Stimulated activated CD8-positive, alpha-beta memory T cell treated with anti-CD3 and anti-CD28 coated beads, Interleukin-4, amount 100 ng/mL, for 24 hours (primary cell): ENCODE measurements around the gene ZBTB18.
A peak's percentile ranks its signal among the peaks of the same experiment; 100 is the strongest.

ENCODE experiments used
- DNase-seq: peaks from one replicate; pipeline ENCODE4 v3.0.0-alpha.2; 2020; ENCODE audit warnings: low read depth

Gene ZBTB18

DNA sequence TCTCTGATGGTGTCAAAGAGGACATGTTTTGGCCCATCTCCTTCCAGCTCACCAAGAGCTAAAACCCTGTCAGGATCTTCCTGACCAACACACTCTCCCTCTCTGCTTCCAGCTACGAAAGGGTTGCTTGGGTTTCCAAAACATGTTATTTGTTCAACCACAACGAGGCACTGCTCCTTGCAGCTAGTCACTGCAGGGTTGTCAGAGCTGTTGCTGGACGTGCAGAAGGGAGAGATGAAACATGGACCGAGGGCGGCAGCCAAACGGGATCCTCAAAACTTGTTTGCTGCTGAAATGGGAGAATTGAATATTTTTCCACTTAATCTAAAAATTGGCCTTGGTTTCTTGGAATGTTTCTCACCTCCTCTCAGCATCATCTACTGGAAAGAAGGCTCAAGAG, 12.4 kb downstream of the ZBTB18 start:
- DNase-seq, result no peak

DNA sequence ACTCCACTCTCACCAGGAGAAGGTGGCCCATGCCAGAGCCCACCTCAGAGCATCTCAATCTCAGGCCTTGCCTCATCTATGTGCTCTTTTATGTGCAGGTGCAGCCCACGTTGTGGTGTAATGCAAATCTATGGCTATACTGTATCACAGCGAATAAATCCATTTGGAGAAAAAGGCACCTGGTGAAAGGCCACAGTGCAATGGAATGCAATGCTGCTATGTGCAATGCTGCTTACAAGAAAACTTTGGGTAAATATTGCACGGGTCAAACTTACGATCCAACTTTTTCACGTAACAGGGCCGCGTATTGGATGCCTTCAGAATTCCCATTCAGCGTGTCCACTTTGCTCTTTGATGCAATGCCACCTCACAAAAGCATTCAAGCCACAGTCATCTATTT, 13.5 kb downstream of the ZBTB18 start:
- no peak for DNase-seq

DNA sequence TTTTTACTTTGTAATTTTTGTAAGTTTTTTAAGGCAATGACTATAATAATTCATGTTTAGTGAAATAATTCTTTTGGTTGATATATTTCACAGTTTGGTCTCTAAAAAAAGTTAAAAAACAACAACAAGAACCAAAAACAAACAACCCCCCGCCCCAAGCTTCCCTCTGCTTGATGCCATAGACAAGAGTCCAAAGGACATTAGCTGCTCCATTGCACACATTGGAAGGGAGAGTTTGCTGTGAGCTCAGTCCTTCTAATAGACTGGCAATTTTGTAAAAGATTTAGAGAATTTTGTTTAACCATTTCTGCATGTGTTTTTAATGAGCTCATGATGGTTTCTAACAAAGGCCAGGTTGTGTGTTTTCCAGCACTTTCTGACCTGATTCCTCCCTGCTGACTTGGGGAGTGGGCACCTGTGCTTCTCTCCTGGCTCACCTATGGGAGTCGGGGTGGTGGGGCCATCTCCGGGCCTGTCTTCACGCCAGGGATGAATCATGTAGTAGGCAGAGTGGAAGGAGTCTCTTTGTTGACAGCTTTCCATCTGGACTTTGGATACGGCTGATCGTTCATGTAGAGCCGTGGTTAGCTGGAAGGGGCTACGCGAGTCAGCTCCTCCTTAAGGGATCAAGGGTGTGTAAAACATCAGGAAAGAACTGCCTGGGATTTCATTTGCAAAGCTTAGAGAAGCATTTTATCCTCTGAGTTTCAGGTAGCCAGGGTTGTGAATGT, 14.1 kb downstream of the ZBTB18 start:
- no peak for DNase-seq

DNA sequence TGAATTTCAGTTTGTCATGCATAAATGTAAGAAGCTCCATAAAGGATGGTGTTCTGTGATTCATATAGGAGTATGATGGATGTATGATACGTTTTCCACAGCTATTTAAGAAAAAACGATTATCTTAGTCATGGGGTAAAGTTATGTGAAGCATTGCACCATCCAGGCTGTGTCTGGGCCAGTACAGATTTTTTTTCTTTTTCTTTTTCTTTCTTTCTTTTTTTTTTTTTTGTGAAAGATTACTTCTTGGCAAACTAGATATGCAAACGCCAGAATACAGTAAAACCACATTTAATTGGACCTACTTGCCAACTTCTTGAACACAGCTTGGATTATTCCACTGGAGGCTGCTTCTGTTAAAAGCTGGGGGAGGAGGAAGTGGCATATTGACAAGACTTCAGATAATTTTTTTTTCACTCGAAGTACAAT, 14.9 kb downstream of the ZBTB18 start:
- no peak for DNase-seq

DNA sequence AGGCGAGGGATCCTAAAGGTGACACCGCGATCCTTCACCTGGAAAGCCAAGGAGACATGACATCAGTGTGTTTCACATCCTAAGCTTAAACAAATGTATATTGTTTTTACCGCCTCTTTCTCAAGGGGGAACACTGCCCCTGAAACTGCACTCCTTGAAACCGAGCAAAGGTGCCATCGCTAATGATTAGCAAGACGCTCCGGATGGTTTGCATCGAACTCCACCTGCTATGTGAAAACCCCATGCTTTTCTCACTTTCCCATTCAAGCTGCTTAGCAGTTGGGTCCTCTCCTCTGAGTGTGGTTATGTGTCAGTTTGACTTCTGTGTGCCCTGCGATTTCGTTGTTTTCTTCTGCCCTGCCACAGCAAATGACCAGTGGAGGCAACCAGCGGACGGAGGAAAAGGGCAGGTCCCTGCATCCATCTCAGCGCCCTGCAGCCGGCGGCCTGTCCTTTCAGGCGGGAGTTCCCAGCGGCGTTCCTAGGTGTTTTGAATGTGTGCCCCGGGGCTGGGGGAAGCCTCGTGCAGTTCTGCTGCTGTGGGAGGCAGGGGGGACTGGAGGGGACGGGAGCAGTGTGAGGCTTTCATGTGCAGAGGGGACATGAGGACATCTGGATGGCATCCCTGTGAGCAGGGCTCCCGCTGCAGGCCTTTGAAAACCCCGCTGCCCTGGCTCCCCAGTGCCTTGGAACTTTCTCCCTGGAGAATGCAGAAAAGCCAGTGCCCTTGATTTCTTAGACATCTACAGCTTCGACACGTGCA, 16.1 kb downstream of the ZBTB18 start:
- no peak for DNase-seq

DNA sequence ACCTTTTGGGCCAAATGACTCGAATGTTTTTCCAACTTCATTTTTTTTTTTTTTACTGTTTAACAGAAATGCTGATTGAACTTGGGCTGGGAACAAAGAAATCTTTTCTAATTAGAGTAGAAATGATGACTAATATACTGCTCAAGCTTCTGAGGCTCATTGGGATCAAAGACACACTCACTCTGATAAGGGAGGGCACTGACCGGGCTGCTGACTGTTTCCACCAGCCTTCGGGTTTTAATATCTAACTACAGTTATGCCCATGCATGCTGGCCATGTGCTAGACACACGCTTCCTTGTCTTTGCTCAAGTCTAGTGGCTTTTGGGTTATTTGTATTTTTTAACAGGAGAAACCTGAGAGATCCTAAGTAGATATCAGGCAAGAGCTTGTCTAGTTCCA, 16.8 kb downstream of the ZBTB18 start:
- no peak for DNase-seq

DNA sequence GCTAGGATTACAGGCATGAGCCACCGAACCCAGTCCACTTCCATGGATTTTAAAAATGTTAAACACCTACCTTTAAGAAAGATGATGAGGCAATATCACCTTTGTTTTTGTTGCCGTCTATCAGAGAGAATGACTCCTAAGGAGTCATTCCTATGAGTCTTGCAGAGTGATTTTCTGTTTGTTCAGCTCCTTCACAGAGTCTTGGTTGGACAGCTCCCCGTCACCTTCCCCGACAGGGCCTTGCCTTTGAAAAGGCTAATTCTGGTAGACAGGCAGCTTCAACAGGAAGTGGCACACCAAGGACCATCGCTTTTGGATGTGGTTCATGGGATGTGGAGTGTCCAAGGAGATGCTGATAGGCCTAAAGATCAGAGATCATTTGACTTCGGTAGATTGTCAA, 17.5 kb downstream of the ZBTB18 start:
- no peak for DNase-seq

DNA sequence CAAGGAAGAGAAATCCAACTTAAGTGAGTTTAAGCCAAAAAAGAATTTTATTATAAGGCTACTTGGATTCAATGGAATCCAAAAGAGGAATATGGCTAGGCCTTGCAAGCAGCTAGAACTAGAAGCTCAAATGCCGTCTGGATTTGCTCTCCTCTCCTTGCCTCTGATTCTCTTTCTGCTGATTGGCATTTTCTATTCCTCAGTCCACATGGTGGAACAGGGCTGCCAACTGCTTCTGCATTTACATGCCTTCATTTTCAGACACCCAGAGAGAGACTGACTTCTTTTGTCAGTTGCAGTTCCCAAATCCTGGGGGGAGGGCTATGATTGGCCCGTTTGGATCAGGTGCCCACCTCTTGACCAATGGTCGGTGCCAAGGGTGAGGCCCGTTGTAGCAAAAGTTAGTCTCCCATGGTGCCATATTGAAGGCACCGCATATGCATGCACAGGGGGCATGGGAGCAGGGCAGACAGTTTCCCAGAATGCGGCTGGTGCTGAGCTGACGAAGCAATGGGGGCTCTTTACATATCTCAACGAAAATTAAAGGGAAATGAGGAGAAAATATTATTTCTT, 18.3 kb downstream of the ZBTB18 start:
- no peak for DNase-seq

DNA sequence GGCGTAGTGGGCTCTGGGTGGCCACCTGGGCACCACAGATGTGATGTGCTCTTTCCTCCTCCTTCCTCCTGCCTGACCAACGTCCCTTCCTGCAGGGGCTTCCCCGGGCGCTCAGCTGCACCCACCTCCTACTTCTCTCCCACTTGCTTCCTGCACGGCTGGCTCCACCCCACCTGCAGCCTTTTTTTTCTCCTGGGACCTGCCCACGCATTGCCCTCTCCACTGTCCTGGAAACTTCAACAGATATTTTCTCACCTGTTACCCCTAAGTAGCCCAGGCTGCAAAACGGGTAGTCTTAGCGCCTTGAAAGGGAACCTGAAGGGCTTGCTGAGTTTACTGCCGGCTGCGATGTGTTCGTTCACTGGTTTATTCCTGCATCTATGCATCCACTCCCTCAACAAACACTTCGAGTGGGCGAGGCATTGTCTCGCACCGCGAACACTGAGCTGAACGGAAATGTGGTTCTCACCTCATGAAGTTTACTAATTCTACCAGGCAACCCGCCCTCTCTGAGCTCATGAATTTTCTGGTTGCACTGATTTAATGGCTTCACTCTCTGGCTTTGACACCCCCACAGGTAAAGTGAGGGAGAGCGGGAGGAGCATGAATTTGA, 23.6 kb downstream of the ZBTB18 start:
- DNase-seq, result peak; percentile 30

DNA sequence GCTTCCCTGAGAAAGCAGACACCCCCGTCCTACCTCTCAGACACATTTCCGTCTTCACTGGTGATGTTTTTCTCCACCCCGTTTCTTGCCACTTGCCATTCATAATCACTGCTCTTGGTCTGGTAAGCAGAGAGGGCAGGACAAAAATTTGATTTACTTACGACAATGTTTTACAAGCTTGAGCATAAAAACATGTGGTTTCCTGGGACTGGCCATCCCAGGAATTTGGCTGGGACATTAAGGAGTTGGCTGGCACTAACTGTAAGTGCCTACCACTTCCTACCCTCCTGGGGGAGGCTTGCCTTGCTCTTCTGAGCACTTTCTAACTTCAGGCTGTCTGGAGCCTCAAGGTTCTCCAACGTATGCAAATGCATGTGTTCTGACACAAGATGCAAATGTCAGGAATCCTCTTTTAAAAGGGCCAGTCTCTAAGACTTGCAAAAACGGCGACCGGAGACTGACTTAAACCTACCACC, 24.2 kb downstream of the ZBTB18 start:
- no peak for DNase-seq

DNA sequence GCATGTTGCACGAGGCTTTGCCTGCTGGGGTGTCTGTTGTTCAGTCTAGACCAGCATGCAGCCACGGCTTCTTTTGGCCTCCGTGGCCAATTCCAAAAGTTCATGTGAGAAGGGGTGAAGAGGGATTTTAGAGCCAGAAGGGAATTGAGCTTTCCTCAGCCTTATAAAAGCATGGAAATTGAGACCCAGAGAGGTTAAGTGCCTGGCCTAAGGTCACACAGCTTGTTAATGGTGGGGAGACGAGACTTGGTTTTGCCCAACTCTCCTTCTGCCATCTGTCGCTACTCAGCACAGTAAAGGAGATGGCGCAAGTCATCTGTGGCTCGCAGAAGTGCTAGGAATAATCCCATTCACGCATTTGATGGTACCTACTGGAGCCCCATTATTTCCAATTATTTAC, 25.7 kb downstream of the ZBTB18 start:
- no peak for DNase-seq

DNA sequence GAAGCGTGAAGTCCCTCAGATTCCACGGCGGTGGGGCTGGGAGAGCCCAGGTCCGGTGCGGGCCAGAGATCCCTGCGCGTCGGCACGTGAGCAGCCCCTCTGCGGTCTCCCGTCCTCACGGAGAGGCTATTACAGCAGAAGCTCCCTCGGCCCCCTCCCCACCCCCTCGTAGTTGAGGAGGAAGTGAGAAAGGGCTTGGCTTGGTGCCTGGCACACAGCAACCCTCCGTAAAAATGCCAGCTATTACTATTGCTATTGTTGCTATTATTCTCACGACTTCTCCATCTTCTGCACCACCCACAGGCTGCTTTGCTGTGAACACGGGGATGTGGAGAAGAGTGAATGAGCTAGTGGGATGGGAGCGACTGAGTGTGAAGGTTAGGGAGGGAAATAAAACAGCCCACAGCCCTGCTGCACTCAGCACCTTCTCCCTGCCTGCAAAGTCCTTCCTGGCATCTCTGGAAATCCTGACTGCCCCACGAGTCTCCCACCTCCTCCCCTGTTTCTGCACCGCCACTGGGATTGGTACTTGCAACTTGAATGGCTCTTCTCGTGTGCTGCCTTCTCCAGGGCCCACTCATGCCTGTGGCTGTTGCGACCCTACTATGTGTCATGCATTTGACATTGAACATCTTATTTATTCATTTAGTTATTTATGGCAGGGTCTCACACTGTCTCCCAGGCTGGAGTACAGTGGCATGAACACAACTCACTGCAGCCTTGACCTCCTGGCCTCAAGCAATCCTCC, 26.6 kb downstream of the ZBTB18 start:
- DNase-seq, result no peak

DNA sequence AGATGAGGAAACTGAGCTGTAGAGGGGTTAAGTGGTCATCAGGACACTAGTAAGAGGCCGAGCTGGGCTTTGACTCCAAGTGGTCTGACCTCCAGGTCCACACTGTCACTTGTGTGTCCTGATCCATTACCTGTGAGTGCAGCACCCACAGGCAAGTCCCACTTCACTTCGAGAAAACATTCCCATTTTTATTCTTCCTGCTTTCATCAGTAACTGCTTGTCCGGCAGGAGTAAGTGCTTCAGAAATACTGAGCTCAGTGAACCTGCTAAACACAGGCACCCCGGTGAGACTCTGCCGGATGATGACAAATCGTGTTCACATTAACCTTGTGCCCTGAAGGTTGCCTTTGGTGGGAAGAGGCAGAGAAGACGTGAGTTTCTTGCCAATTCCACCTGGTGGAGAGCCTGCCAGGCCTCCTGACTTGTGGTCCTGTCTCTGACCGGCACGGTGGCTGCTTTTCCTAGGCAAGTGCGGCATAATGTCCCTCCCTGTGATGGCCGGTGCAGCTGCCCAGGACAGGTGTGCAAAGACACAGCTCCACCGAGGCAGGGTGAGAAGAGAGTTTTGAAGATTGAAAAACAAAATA, 29.4 kb downstream of the ZBTB18 start:
- DNase-seq, result no peak

DNA sequence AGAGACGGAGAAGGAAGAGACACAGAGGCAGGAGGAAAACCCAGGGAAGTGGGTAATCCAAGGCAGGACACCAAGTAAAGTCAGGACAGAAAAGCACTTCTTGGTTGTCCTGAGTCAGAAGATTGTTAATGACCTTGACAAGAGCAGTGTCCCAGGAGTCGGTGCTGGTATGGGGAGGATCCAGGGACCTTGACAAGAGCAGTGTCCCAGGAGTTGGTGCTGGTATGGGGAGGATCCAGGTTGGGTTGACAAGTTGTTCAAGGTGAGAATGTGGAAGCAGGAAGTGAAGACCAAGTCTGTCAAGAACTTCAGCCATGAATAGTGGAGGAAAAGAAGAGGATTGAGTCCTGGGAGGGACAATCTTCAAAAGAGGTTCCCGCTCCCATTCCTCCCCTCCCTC, 31.9 kb downstream of the ZBTB18 start:
- no peak for DNase-seq

DNA sequence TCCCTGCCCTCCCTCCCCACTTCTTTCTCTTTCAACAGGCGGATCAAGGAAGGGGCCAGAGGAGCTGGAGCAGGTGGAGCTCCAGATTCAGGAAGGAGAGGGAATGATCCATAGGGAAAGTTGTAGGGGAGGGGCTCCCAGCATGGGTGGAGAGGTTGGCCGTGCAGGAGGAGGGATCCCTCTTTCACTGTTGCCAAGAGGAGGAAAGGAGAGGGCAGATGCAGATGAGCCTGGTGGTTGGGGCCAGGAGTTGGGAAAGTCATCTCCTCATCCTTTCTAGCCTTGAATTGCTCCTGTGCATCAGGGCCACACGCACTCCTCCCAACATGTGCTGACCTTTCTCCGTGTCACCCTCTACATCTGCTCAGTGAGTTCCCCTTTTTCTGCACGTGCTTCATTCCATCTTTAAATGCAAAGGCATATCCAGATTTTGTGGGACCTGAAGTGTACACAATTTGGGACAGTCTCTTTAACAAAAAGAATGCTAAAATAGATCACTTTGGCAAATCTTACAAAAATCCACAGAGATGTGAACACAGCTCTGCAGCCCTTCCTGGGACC, 32.4 kb downstream of the ZBTB18 start:
- no peak for DNase-seq

DNA sequence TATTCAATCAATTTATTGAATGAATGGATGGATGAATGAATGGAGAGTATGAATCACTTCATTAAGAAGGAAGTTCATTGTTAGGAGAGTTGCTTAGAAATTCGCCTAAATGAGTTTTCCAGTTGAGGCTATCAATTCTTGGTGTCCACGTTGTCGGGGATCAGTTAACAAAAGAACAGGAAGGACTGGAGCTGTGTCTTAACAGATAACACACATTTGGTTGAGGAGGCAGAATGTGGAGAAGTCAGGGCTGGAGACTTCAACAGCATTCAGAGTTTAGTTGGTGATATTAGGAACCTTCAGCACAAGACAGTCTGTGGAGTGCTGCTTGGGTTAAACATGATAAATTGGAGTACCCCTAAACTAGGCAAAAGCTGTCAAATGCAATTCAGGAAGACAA, 33.7 kb downstream of the ZBTB18 start:
- DNase-seq, result no peak

DNA sequence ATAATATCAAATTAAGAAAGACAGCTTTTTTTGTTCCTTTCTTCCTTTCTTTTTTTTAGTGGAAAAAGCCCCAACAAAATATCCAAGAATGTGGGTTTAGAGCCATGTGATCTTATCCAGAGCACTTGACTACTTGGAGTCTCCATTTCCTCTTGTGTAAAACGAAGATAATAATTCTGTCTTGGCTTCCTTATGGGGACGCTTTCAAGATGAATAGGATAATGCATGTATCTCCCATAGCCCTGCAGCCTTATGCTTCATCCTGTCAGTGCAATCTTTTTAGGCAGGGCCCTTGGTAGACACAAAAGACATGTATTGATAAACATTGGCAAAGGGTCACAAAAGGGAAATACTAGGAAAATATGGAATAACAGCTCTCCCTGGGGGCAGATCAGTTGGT, 34.8 kb downstream of the ZBTB18 start:
- no peak for DNase-seq

DNA sequence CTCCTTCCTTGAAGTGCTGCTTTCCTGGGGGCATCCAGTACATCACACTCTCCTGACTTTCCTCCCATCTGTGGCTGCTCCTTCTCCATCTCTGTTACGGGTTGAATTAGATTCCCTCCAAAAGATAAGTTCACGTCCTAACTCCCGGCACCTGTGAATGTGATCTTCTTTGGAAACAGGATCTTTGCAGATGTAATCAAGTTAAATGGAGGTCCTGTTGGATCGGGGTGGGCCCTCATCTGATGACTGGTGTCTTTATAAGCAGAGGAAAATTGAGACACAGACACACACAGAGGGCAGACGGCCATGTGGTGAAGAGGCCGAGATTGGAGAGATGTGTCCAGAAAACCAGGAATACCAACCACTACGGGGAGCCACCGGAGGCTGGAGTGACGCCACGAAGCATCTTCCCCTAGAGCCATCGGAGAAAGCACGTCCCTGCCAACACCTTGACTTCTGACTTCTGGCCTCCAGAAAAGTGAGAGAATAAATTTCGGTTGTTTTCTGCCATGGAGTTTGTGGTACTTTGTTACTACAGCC, 36.0 kb downstream of the ZBTB18 start:
- no peak for DNase-seq

DNA sequence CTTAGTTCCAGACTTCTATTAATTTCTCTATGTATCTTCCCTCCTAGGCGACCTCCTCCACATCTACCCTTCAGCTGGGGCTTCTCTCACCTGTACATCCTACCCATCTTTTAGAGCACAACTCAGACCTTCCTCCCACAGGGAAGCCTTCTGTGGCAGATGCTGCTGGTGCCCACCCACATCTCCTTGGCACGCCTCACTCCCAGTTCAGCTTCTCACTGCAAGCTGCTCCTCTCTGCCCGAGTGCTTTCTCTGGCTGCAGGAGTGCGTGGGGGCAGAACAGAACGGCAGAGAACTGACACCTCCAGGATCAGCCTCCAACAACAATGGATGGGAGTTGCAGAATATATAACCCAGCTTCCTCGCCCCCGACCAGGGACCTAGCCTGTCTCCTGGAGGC, 36.5 kb downstream of the ZBTB18 start:
- no peak for DNase-seq

DNA sequence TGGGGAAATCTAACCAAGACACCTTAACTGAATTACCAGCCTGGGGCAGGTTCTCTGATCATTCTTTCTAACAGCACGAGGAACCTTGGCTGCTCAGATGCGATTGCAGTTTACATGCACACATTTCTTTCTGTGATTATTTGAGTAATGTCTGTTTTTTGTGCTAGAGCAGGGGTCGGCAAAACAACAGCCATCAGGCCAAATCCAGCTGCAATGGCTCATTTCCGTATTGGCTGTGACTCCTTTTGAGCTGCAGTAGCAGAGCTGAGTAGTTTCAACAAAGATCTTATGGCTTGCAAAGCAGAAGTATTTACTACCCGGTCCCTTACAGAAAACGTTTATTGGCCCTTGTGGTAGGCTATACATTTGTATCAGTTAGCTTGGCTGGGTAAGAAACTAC, 37.1 kb downstream of the ZBTB18 start:
- DNase-seq, result no peak

DNA sequence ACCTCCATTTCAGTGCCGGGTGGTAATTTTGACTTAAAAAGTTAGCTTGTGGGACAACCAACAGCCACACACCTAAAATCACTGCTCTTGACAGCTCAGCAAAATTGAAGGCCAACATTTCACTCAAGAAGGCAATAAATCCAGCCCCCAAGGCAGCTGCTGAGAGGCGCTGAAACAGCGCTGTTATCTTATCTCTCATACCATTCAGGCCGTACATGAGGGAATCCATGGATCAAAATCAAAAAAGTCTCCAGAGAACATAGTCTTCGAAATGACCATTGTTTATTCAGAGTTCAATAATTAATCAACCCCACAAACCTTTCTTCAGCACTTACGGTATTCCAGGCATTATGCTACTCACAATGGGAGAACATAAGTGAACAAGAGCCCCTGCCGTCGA, 38.5 kb downstream of the ZBTB18 start:
- DNase-seq, result no peak
